ENCODE results near the gene AOPEP.

Gene AOPEP

DNA sequence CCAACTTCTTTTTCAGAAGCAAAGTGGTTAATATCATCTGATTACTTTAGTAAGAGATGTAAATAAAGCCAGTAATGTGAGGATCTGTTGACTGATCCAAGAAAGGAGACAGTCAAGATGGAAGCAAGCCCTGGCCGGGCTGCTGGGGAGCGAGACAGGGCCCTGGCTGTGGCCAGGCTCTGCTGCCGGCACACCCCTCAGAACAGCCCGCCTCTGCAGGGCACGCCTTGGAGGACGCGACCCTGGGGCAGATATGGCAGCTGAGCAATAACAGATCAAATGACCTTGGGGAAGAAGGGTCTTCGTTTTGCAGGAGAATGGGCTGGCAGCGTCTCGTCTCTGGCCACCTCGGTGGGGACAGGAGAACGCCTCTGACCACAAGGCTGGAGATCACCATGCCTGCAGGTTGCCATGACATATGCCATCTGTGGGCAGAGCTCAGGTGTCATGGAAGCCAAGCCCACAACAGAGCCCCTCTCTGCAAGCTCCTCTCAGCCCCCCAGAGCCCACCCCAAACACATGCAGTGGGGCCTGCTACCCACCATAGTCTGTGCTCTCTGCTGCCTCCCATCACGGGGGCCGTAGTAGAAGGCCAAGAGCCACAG, 384.5 kb downstream of the AOPEP start:
- no peak overlapping the region for H3K4me3 ChIP-seq (replicated peaks; ENCODE audit: low read depth, low read length)
- DNase-seq (ENCODE audit: extremely low read depth, insufficient read length), result no peak
- TF ChIP-seq, protein P1, sequence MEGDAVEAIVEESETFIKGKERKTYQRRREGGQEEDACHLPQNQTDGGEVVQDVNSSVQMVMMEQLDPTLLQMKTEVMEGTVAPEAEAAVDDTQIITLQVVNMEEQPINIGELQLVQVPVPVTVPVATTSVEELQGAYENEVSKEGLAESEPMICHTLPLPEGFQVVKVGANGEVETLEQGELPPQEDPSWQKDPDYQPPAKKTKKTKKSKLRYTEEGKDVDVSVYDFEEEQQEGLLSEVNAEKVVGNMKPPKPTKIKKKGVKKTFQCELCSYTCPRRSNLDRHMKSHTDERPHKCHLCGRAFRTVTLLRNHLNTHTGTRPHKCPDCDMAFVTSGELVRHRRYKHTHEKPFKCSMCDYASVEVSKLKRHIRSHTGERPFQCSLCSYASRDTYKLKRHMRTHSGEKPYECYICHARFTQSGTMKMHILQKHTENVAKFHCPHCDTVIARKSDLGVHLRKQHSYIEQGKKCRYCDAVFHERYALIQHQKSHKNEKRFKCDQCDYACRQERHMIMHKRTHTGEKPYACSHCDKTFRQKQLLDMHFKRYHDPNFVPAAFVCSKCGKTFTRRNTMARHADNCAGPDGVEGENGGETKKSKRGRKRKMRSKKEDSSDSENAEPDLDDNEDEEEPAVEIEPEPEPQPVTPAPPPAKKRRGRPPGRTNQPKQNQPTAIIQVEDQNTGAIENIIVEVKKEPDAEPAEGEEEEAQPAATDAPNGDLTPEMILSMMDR (IDR thresholded peaks at IDR 0.05; ENCODE audit: insufficient read depth, low read length, poor library complexity, severe bottlenecking), result no peak
- no peaks in the 10 kb centered on the region for H3K27me3 ChIP-seq (replicated peaks; ENCODE audit: control insufficient read depth, insufficient read depth, low read length)
- peaks cover 1% of the 10 kb centered on the region; the same call in 1 of the 2 replicates for H3K36me3 ChIP-seq (ENCODE audit: control insufficient read depth, insufficient read depth, low read length)

DNA sequence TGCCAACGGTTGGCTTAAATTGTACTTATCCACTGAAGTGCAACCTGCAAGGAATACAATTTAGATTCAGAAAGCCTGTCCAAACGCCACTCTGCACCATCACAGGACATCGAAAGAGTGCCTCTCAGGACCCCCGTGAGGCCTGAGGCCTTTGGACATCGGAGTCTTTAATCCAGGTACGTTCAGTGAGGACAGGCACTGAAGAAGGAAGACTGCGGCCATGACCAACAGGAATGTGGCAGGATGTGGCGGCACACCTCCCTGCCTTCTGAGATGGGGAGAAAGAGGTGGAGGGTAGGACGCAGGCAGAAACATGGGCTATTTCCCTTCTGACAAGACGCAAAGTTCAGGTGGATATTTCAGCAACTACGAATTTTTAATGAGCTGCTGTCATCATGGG, 385.2 kb downstream of the AOPEP start:
- Histone ChIP-seq H3K36me3 (ENCODE audit: control insufficient read depth, insufficient read depth, low read length) (0 out of 2 replicates have a peak, but pooled peaks cover 1% of the 10 kb centered on the region), H3K4me3 (replicated peaks; ENCODE audit: low read depth, low read length) (no peak overlapping the region), H3K27me3 (replicated peaks; ENCODE audit: control insufficient read depth, insufficient read depth, low read length) (no peaks in the 10 kb centered on the region)
- no peak for DNase-seq (ENCODE audit: extremely low read depth, insufficient read length)
- TF ChIP-seq, protein P1 (IDR thresholded peaks at IDR 0.05; ENCODE audit: insufficient read depth, low read length, poor library complexity, severe bottlenecking), result no peak

DNA sequence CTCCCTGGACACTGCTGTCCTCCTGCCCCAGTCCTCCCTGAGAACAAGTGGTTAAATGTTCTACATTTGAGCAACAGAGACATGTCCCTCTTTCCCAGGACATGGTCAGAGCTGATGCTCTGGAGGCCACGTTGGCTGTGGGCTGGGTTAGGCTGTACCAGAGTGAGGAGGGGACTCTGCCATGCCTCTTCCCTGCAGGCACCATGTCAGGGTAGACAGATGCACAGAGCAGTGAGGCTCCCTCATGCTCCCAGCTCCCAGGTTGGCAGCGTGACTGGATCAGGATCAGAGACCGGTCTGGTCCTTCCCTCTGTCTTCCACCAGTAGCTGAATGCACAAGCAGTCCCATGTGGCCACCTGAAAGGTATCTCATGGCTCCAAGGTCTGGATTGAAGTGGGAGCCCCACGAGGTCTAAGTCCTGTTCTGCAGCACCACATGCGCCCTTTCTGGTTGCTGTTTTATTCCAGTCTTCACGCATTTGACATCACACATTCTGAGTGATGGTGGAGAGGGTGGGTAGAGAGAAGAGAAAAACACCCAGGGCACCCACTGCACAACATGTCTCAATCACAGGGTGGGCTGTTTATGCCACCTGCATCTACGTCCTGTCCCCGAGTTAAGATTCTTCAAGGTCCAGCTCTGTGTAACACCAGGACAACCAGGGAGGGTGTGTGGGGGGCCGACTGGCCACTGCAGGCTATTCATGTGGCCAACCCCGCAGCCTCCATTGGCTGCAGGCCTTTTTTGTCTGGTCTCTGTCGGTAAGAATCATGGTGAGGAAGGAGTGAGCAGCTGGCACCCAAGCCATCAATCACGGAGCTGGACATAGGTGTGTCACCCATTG, 386.2 kb downstream of the AOPEP start:
- Histone ChIP-seq H3K4me3 (replicated peaks; ENCODE audit: low read depth, low read length) (no peak overlapping the region), H3K27me3 (replicated peaks; ENCODE audit: control insufficient read depth, insufficient read depth, low read length) (no peaks in the 10 kb centered on the region), H3K36me3 (ENCODE audit: control insufficient read depth, insufficient read depth, low read length) (no peaks in the 10 kb centered on the region)
- no peak for DNase-seq (ENCODE audit: extremely low read depth, insufficient read length)
- TF ChIP-seq, protein P1 (IDR thresholded peaks at IDR 0.05; ENCODE audit: insufficient read depth, low read length, poor library complexity, severe bottlenecking), result no peak

DNA sequence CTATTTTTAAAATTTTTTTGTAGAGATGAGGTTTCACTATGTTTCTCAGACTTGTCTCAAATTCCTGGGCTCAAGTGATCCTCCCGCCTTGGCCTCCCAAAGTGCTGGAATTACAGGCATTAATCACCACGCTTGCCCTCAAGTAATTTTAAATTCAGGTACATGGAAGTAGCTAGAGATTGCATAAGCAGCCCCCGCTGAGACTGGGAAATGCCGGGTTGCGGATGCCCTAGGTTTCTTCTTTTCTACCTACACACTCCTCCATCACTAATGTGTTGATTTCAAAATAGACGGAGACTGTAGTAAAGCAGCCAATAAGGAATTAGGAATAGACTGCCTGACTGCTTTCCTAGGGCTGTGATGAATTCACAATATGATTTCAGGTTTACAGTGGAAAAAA, 388.6 kb downstream of the AOPEP start:
- no peak for DNase-seq (ENCODE audit: extremely low read depth, insufficient read length)
- H3K4me3 ChIP-seq (replicated peaks; ENCODE audit: low read depth, low read length), result no peak overlapping the region
- TF ChIP-seq, protein P1 (IDR thresholded peaks at IDR 0.05; ENCODE audit: insufficient read depth, low read length, poor library complexity, severe bottlenecking), result no peak
- no peaks in the 10 kb centered on the region for H3K27me3 ChIP-seq (replicated peaks; ENCODE audit: control insufficient read depth, insufficient read depth, low read length)
- H3K36me3 ChIP-seq (ENCODE audit: control insufficient read depth, insufficient read depth, low read length), result no peaks in the 10 kb centered on the region

DNA sequence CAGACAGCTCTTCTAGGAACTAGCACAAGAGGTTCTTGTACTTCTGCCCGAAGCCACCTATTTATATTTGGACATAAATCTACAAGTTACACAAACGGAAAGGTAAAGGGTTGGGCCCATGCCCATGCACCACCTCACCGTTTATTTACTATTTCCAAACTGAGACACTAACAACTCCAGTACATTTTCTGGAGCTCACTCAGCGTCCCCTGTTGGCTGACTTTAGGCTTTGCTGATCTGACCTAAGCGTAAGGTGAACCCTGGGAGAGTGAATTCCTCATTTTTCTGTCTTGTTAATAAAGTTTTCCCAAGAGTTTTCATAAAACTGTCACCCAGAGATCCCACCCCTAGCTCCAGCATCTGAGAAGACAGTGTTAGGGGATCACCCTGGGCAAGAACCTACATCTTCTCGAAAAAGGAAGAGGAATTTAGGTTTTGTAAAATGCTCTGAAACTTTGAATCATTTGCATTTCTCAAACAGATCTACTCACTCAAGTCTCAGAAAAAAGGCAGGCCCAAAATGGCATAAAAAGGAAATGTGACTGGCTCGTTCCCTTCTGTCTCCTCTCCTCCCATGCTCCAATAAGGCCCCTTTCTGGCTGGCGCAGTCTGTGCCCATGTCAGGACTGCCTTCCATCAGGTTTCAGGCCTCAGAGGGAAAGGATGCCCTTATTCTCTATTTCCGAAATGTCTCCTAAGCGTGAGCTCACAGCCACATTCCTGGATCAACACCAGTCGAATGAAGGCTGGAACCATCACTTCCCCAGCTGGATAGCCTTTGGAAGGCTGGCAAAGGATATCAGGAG, 389.7 kb downstream of the AOPEP start:
- Histone ChIP-seq H3K27me3 (replicated peaks; ENCODE audit: control insufficient read depth, insufficient read depth, low read length) (no peaks in the 10 kb centered on the region), H3K36me3 (ENCODE audit: control insufficient read depth, insufficient read depth, low read length) (no peaks in the 10 kb centered on the region), H3K4me3 (replicated peaks; ENCODE audit: low read depth, low read length) (no peak overlapping the region)
- no peak for DNase-seq (ENCODE audit: extremely low read depth, insufficient read length)
- TF ChIP-seq, protein P1 (IDR thresholded peaks at IDR 0.05; ENCODE audit: insufficient read depth, low read length, poor library complexity, severe bottlenecking), result no peak

Data from GM06990 (cell line).